ENCODE measurements around the gene ALPK1. TPM values are rescaled to one million over a fixed set of nuclear protein-coding genes. Genes with fewer than 3 reads are reported as not detected.

The ALPK1 gene
- total and polyA plus RNA-seq, 10 donors = 5.6 to 92.9 (median 51.0) TPM

- DNase-seq = no peak
- no peaks in the 10 kb centered on the region for H3K9me3 ChIP-seq
- 94 to 97% (median 97%) methylated on average over 4 of the region's 4 CpGs for WGBS, 5 donors
- intact Hi-C loops (cut with DNase I; ENCODE audit: low total_unique reads) = no loop called here
- H3K4me3 ChIP-seq = no peak overlapping the region
- no peaks in the 10 kb centered on the region for H3K4me1 ChIP-seq
- no peaks in the 10 kb centered on the region for H3K27me3 ChIP-seq (replicated peaks in 1 of 7)
- H3K27ac ChIP-seq = no peak overlapping the region
- peaks cover 0 to 88% (median 6%) of the 10 kb centered on the region in 6 donors for H3K36me3 ChIP-seq
- TF ChIP-seq CTCF (IDR thresholded peaks at IDR 0.05 in 8 of 11, conservative IDR thresholded peaks at IDR 0.05 in 3 of 11) (no peak), POLR2A (IDR thresholded peaks at IDR 0.05) (no peak), POLR2AphosphoS5 (IDR thresholded peaks at IDR 0.05) (no peak)
Observed at GRCh38 chr4:112386071-112386470, 88.9 kb downstream of the ALPK1 start.

- H3K4me3 ChIP-seq = no peak overlapping the region
- TF ChIP-seq POLR2A (IDR thresholded peaks at IDR 0.05) = no peak
- TF ChIP-seq POLR2AphosphoS5 (IDR thresholded peaks at IDR 0.05) = no peak
- TF ChIP-seq CTCF (IDR thresholded peaks at IDR 0.05 in 8 of 11, conservative IDR thresholded peaks at IDR 0.05 in 3 of 11) = no peak
- DNase-seq = no peak
- no peaks in the 10 kb centered on the region for H3K9me3 ChIP-seq
- peaks cover 0 to 96% (median 2%) of the 10 kb centered on the region in 6 donors for H3K36me3 ChIP-seq
- intact Hi-C loops (cut with DNase I; ENCODE audit: low total_unique reads) = no loop called here
- no peak overlapping the region for H3K27ac ChIP-seq
- H3K4me1 ChIP-seq = no peaks in the 10 kb centered on the region
- no peaks in the 10 kb centered on the region for H3K27me3 ChIP-seq (replicated peaks in 1 of 7)
- WGBS, 5 donors = 85 to 94% (median 91%) methylated on average over 4 of the region's 4 CpGs
Observed at GRCh38 chr4:112402098-112402497, 104.9 kb downstream of the ALPK1 start.

- no peak for DNase-seq
- no peak overlapping the region for H3K27ac ChIP-seq
- WGBS, 5 donors = 75 to 85% (median 83%) methylated on average over 11 of the region's 11 CpGs
- intact Hi-C loops (cut with DNase I; ENCODE audit: low total_unique reads) = no loop called here
- no peaks in the 10 kb centered on the region for H3K9me3 ChIP-seq
- no peaks in the 10 kb centered on the region for H3K27me3 ChIP-seq (replicated peaks in 1 of 7)
- TF ChIP-seq CTCF (IDR thresholded peaks at IDR 0.05 in 8 of 11, conservative IDR thresholded peaks at IDR 0.05 in 3 of 11) (no peak), POLR2A (IDR thresholded peaks at IDR 0.05) (no peak), POLR2AphosphoS5 (IDR thresholded peaks at IDR 0.05) (no peak)
- H3K4me3 ChIP-seq = no peak overlapping the region
- no peaks in the 10 kb centered on the region for H3K4me1 ChIP-seq
- H3K36me3 ChIP-seq = peaks cover 0 to 95% (median 2%) of the 10 kb centered on the region in 6 donors
Observed at GRCh38 chr4:112403101-112403945, 106.2 kb downstream of the ALPK1 start.

- TF ChIP-seq CTCF (IDR thresholded peaks at IDR 0.05 in 8 of 11, conservative IDR thresholded peaks at IDR 0.05 in 3 of 11) (no peak), POLR2AphosphoS5 (IDR thresholded peaks at IDR 0.05) (no peak), POLR2A (IDR thresholded peaks at IDR 0.05) (no peak)
- H3K9me3 ChIP-seq = no peaks in the 10 kb centered on the region
- no peak overlapping the region for H3K27ac ChIP-seq
- H3K27me3 ChIP-seq (replicated peaks in 1 of 7) = no peaks in the 10 kb centered on the region
- peaks cover 0 to 71% (median 24%) of the 10 kb centered on the region in 6 donors for H3K36me3 ChIP-seq
- no peak overlapping the region for H3K4me3 ChIP-seq
- intact Hi-C loops (cut with DNase I; ENCODE audit: low total_unique reads) = no loop called here
- no peak for DNase-seq
- WGBS, 5 donors = 90 to 96% (median 91%) methylated on average over 2 of the region's 2 CpGs
- no peaks in the 10 kb centered on the region for H3K4me1 ChIP-seq
Observed at GRCh38 chr4:112410364-112410763, 113.2 kb downstream of the ALPK1 start.

All from spleen (tissue), 11 donors.